Measurements from ENCODE around the gene C2orf49.

DNA sequence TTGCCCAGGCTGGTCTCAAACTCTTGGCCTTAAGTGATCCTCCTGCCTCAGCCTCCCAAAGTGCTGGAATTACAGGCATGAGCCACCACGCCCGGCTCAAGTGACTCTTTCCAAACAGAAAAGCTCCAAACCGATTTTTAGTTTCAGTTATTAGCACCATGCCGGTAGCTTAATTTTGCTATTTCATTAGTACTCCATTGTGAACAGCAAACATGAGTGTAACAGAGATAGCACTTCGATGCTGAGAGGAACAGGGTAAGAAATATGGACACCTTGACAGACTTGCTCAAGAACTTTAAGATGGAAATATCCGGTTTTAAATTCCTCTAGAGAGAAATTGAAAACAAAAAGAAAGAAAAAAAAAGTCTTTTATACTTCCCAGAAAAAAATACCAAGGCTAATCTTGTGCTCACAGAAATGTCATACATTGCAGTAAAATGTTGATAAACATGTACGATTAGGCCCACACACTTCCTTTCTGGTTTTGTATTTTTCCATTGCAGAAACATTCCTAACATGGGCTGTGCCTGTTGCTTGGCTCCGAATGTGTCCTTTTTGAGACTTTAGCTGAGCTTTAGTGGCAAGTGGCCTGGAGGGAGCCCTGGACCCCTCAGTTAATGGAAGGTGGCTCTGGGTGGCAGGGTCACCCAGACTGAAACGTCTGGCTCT, 43.2 kb downstream of the C2orf49 start:
- TF ChIP-seq, protein P1, sequence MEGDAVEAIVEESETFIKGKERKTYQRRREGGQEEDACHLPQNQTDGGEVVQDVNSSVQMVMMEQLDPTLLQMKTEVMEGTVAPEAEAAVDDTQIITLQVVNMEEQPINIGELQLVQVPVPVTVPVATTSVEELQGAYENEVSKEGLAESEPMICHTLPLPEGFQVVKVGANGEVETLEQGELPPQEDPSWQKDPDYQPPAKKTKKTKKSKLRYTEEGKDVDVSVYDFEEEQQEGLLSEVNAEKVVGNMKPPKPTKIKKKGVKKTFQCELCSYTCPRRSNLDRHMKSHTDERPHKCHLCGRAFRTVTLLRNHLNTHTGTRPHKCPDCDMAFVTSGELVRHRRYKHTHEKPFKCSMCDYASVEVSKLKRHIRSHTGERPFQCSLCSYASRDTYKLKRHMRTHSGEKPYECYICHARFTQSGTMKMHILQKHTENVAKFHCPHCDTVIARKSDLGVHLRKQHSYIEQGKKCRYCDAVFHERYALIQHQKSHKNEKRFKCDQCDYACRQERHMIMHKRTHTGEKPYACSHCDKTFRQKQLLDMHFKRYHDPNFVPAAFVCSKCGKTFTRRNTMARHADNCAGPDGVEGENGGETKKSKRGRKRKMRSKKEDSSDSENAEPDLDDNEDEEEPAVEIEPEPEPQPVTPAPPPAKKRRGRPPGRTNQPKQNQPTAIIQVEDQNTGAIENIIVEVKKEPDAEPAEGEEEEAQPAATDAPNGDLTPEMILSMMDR (conservative IDR thresholded peaks at IDR 0.05; ENCODE audit: low read depth, low read length) = no peak
- TF ChIP-seq EZH2 (IDR thresholded peaks at IDR 0.05; ENCODE audit: low read length, unreplicated experiment) (no peak), EZH2phosphoT487 (IDR thresholded peaks at IDR 0.05; ENCODE audit: borderline replicate concordance, low read length) (no peak)

All from PC-3 (cell line).